B cell (primary cell): ENCODE data around the gene ING4. TPM values are rescaled to one million over a fixed set of nuclear protein-coding genes. Genes with fewer than 3 reads are reported as not detected.

ENCODE experiments used
- ATAC-seq: fragments of 200-7000 bp; cut with Tn5 transposase; one replicate; pipeline ENCODE4 v1.10.0; 2021; ENCODE audit warnings: low read depth, mild to moderate bottlenecking, moderate number of reproducible peaks, moderate library complexity
- CTCF ChIA-PET: fragments of 350-600 bp; sonication (Branson Sonifier 250); formaldehyde crosslinking; loops from one replicate; lab custom pipeline; 2021; ENCODE audit warnings: antibody characterized with exemption, inconsistent platforms; lab: Charles Lee
- POLR2A ChIA-PET: fragments of 350-600 bp; sonication (Branson Sonifier 250); formaldehyde crosslinking; loops from one replicate; lab custom pipeline; 2021; ENCODE audit warnings: antibody characterized with exemption; lab: Charles Lee
- DNase-seq: peaks from one replicate; pipeline ENCODE4 v3.0.0; 2013
- H2AFZ ChIP-seq: 2 replicates; pipeline ENCODE4 v1.6.1; 2012; ENCODE audit warnings: mild to moderate bottlenecking, low read depth, low read length; ENCODE audit not compliant: insufficient read depth, poor library complexity, severe bottlenecking
- H3K27ac ChIP-seq, 2 donors: 1 replicate in 1 of 2; 2 replicates in 1 of 2; pipeline ENCODE4 v1.5.1; 2012 to 2013; ENCODE audit warnings: low read length in 2 of 2, mild to moderate bottlenecking in 2 of 2, moderate library complexity in 1 of 2
- H3K27me3 ChIP-seq, 4 experiments: fragments of 200-600 bp in 1 of 4; sonication (generic) in 1 of 4; replicated peaks in 1 of 4; 1 replicate in 2 of 4; 2 replicates in 2 of 4; pipeline versions ENCODE4 v1.6.1 to v1.7.0; 2013 to 2016; ENCODE audit warnings: low read length in 3 of 4, mild to moderate bottlenecking in 2 of 4, mixed read lengths in 1 of 4, moderate library complexity in 1 of 4; ENCODE audit not compliant: insufficient read depth in 4 of 4, control insufficient read depth in 3 of 4; ENCODE audit errors: control extremely low read depth in 1 of 4
- H3K36me3 ChIP-seq, 2 experiments: replicated peaks in 1 of 2; 1 replicate in 1 of 2; 2 replicates in 1 of 2; pipeline versions ENCODE4 v1.6.1 to v1.7.1; 2013; ENCODE audit warnings: low read length in 1 of 2; ENCODE audit not compliant: insufficient read depth in 2 of 2, control insufficient read depth in 1 of 2; ENCODE audit errors: control extremely low read depth in 1 of 2, extremely low read depth in 1 of 2
- H3K4me1 ChIP-seq, 2 donors: fragments of 200-600 bp in 1 of 2; sonication (generic) in 1 of 2; 1 replicate in 1 of 2; 2 replicates in 1 of 2; pipeline versions ENCODE4 v1.5.1 to v1.6.1; 2013 to 2017; ENCODE audit warnings: low read length in 2 of 2; ENCODE audit not compliant: control insufficient read depth in 2 of 2, insufficient read depth in 2 of 2
- H3K4me2 ChIP-seq: replicated peaks from 2 replicates; pipeline ENCODE3; 2012; ENCODE audit warnings: mild to moderate bottlenecking, low read depth, low read length; ENCODE audit not compliant: poor library complexity, severe bottlenecking
- H3K4me3 ChIP-seq, 5 experiments: fragments of 200-600 bp in 1 of 5; sonication (generic) in 1 of 5; 1 replicate in 3 of 5; 2 replicates in 2 of 5; pipeline versions ENCODE4 v1.5.1 to v1.7.0; 2011 to 2016; ENCODE audit warnings: low read length in 4 of 5, mild to moderate bottlenecking in 4 of 5, low read depth in 2 of 5, control low read depth in 1 of 5, moderate library complexity in 1 of 5; ENCODE audit not compliant: insufficient read depth in 1 of 5; ENCODE audit errors: control extremely low read depth in 1 of 5, extremely low read depth in 1 of 5
- H3K79me2 ChIP-seq: fragments of 200-600 bp; sonication (generic); one replicate; pipeline ENCODE4 v1.6.0; 2016; ENCODE audit warnings: low read length; ENCODE audit not compliant: control insufficient read depth, insufficient read depth
- H3K9ac ChIP-seq: fragments of 200-600 bp; sonication (generic); 2 replicates; pipeline ENCODE4 v1.6.1; 2017; ENCODE audit warnings: mild to moderate bottlenecking, low read length, moderate library complexity
- H3K9me3 ChIP-seq, 3 donors: one replicate each; pipeline versions ENCODE4 v1.6.1 to v1.7.1; 2013; ENCODE audit warnings: low read length in 2 of 3; ENCODE audit not compliant: control insufficient read depth in 2 of 3, insufficient read depth in 1 of 3; ENCODE audit errors: control extremely low read depth in 1 of 3
- H4K20me1 ChIP-seq: 2 replicates; pipeline ENCODE4 v1.6.0; 2012; ENCODE audit warnings: mild to moderate bottlenecking, low read length; ENCODE audit not compliant: insufficient read depth, control insufficient read depth, poor library complexity, severe bottlenecking
- H3K27ac Mint-ChIP-seq: one replicate; pipeline ENCODE4 v1.8.0; 2021; ENCODE audit warnings: mixed read lengths
- H3K27me3 Mint-ChIP-seq: one replicate; pipeline ENCODE4 v1.8.0; 2021; ENCODE audit warnings: mixed read lengths
- H3K4me1 Mint-ChIP-seq: one replicate; pipeline ENCODE4 v1.8.0; 2021; ENCODE audit warnings: mixed read lengths
- H3K4me3 Mint-ChIP-seq: one replicate; pipeline ENCODE4 v1.8.0; 2021; ENCODE audit warnings: mixed read lengths
- H3K9me3 Mint-ChIP-seq: one replicate; pipeline ENCODE4 v1.8.0; 2022; ENCODE audit warnings: mixed read lengths; ENCODE audit not compliant: insufficient read depth
- CTCF ChIP-seq: fragments of 200-600 bp; IDR thresholded peaks from one replicate; pipeline ENCODE4 v1.8.0; 2022; ENCODE audit warnings: antibody characterized with exemption, mild to moderate bottlenecking
- EZH2 ChIP-seq: IDR thresholded peaks from 2 replicates; pipeline ENCODE4 v1.6.1; 2012; ENCODE audit warnings: borderline replicate concordance, low read depth, mild to moderate bottlenecking, moderate library complexity, low read length; ENCODE audit not compliant: insufficient read depth, poor library complexity, severe bottlenecking
- WGBS: methylation state at CpG from one replicate; pipeline ENCODE4 v1.1.5; 2013; ENCODE audit warnings: missing lambda C conversion rate; ENCODE audit not compliant: insufficient coverage; 5-methylcytosine and 5-hydroxymethylcytosine counted together
- intact Hi-C: fragments of 100-400 bp; cut with micrococcal nuclease; formaldehyde crosslinking; loops from one replicate; pipeline ENCODE4 v1.10.0; 2022
- polyA plus RNA-seq: library from polyadenylated mRNA; depleted of rRNA; stranded (reverse); fragments of >200 nt; gene quantifications from 2 replicates; pipeline ENCODE4 v1.2.3, GENCODE V29; 2012
- total RNA-seq, 2 donors: library from RNA; stranded (reverse); fragments of 120-200 nt in 1 of 2; gene quantifications; 1 replicate in 1 of 2; 2 replicates in 1 of 2; pipeline versions ENCODE4 v1.2.3 to v1.2.4, GENCODE V29; 2013 to 2022

The ING4 gene
- total and polyA plus RNA-seq, 2 donors (not counting 1 experiment from before 2014, with no cell fraction given) = 81.1 to 110 TPM

GRCh38 chr12:6618483-6619225 is 44.3 kb downstream of the ING4 start:
- Histone ChIP-seq H3K79me2 (peaks cover 57% of the 10 kb centered on the region), H3K4me3 (no peak overlapping the region), H3K4me2 (no peak overlapping the region), H3K9ac (no peak overlapping the region), H3K27me3 (no peaks in the 10 kb centered on the region), H3K36me3 (peaks cover 0 to 39% of the 10 kb centered on the region in 2 experiments), H3K27ac (peak overlapping the region in 1 of 2 donors; percentile 60), H3K4me1 (peaks cover 7 to 36% of the 10 kb centered on the region in 2 donors), H3K9me3 (no peaks in the 10 kb centered on the region), H4K20me1 (peaks cover 29% of the 10 kb centered on the region), H2AFZ (no peak overlapping the region)
- intact Hi-C loops = no loop called here
- H3K27me3 Mint-ChIP-seq = no peaks in the 10 kb centered on the region
- ChIA-PET CTCF (interaction anchor here (0.9 to 6.5 kb wide), 12 partner anchors 15 to 135 kb away, joined by 3 to 58 read pairs (median 3); partner anchors contain the start of gene LPAR5), POLR2A (interaction anchor here (0.6 to 2.4 kb wide), 3 partner anchors 17 to 170 kb away, joined by 3 to 12 read pairs (median 3); partner anchors contain the start of gene LPAR5)
- no peaks in the 10 kb centered on the region for H3K9me3 Mint-ChIP-seq
- peaks cover 47% of the 10 kb centered on the region for H3K4me1 Mint-ChIP-seq
- ATAC-seq (no peak), DNase-seq (no peak)
- TF ChIP-seq CTCF (no peak), EZH2 (no peak)
- H3K27ac Mint-ChIP-seq = peak overlapping the region; percentile 82
- WGBS = 80% methylated on average over 3 of the region's 5 CpGs
- no peak overlapping the region for H3K4me3 Mint-ChIP-seq

DNA sequence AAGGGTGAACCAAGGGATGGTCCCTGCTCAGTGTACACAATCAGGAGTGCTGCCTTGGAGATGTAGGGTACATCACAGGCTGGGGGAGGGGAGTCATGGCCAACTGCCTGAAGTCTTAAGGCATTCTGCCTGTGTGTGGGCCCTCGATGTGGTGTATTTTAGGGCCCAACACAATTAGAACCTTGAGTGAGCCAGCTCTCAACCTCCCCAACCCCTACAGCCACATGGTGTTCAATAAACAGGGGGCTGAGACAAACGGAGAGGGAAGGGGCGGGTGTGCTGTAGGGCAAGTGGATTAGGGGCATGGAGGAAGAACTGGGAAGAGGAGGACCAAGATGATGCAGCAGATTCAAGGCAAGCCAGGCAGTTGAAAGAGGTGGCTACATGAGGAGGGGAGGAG is 47.1 kb downstream of the ING4 start:
- TF ChIP-seq EZH2 (no peak), CTCF (no peak)
- no peak overlapping the region for H3K9ac ChIP-seq
- peaks cover 29% of the 10 kb centered on the region for H4K20me1 ChIP-seq
- H3K4me3 ChIP-seq = no peak overlapping the region
- H3K36me3 ChIP-seq = peaks cover 0 to 22% of the 10 kb centered on the region in 2 experiments
- intact Hi-C loops = loop anchor here (2.0 kb wide), 1 partner anchor 17 kb away; no protein-coding TSS in a partner anchor
- POLR2A ChIA-PET = interaction anchor here (0.8 to 1.5 kb wide), 3 partner anchors 20 to 45 kb away, joined by 3 to 4 read pairs (median 3); partner anchors contain the start of gene LPAR5
- no peak overlapping the region for H2AFZ ChIP-seq
- Mint-ChIP-seq H3K4me1 (peaks cover 64% of the 10 kb centered on the region), H3K27ac (peak overlapping the region; percentile 43), H3K9me3 (no peaks in the 10 kb centered on the region), H3K4me3 (no peak overlapping the region), H3K27me3 (no peaks in the 10 kb centered on the region)
- no peaks in the 10 kb centered on the region for H3K9me3 ChIP-seq
- peak overlapping the region; percentile 2 to 60 for H3K27ac ChIP-seq
- H3K79me2 ChIP-seq = peaks cover 58% of the 10 kb centered on the region
- CTCF ChIA-PET = interaction anchor here (0.9 to 3.3 kb wide), 9 partner anchors 11 to 108 kb away, joined by 3 to 18 read pairs (median 5); partner anchors contain the start of genes COPS7A, NOP2 and ZNF384
- peaks cover 32 to 59% of the 10 kb centered on the region in 2 donors for H3K4me1 ChIP-seq
- no peak for ATAC-seq
- no peaks in the 10 kb centered on the region for H3K27me3 ChIP-seq
- H3K4me2 ChIP-seq = no peak overlapping the region
- WGBS = 100% methylated on average over 1 of the region's 3 CpGs
- DNase-seq = no peak
